ACC112 (cell line): ENCODE measurements around the gene GFY.

Experiments used
- H2AFZ ChIP-seq: fragments of 200-600 bp; sonication (generic); one replicate; pipeline ENCODE4 v1.6.0; 2017; ENCODE audit warnings: antibody characterized with exemption, low read length; ENCODE audit not compliant: unreplicated experiment
- H3K27ac ChIP-seq: fragments of 200-600 bp; sonication (generic); 2 replicates; pipeline ENCODE4 v1.5.1; 2014; ENCODE audit warnings: low read depth, mild to moderate bottlenecking, antibody characterized with exemption, low read length, moderate library complexity
- H3K27me3 ChIP-seq: fragments of 200-600 bp; sonication (generic); 2 replicates; pipeline ENCODE4 v1.6.1; 2014; ENCODE audit warnings: mild to moderate bottlenecking, antibody characterized with exemption, low read length, moderate library complexity, mixed read lengths; ENCODE audit not compliant: insufficient read depth
- H3K36me3 ChIP-seq: fragments of 200-600 bp; sonication (generic); 2 replicates; pipeline ENCODE4 v1.6.1; 2016; ENCODE audit warnings: mild to moderate bottlenecking, antibody characterized with exemption, low read length, moderate library complexity, mixed read lengths; ENCODE audit not compliant: insufficient read depth
- H3K4me1 ChIP-seq: fragments of 200-600 bp; sonication (generic); one replicate; pipeline ENCODE4 v1.6.1; 2016; ENCODE audit warnings: low read length, mixed read lengths; ENCODE audit not compliant: insufficient read depth, unreplicated experiment, control insufficient read depth
- H3K4me3 ChIP-seq: fragments of 200-600 bp; sonication (generic); 2 replicates; pipeline ENCODE4 v1.5.1; 2014; ENCODE audit warnings: mild to moderate bottlenecking, low read depth, low read length
- H3K79me2 ChIP-seq: fragments of 200-600 bp; sonication (generic); one replicate; pipeline ENCODE4 v1.6.0; 2016; ENCODE audit warnings: low read length; ENCODE audit not compliant: control insufficient read depth, unreplicated experiment, insufficient read depth

GFY gene, protein sequence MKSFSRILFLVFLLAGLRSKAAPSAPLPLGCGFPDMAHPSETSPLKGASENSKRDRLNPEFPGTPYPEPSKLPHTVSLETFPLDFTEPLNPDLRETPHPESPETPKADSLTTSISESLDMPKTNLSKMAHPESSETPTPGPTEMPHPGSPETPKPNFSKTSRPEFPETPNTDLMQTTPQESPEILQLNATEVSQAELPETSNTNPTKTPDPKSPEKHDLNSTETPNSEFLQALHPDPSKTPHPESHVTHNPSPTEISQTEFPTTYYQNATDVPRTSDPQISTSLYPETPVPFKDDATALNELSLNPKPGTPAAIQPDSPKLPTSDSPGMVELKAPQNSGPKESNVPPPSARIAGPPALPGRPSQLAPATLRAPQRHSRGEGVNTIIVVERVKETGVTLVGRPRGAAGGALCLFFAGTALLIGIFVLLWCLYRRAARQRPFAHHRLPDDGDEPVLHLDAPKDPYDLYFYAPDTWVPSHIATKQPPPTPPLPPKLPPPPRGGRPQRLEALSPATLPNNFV

DNA sequence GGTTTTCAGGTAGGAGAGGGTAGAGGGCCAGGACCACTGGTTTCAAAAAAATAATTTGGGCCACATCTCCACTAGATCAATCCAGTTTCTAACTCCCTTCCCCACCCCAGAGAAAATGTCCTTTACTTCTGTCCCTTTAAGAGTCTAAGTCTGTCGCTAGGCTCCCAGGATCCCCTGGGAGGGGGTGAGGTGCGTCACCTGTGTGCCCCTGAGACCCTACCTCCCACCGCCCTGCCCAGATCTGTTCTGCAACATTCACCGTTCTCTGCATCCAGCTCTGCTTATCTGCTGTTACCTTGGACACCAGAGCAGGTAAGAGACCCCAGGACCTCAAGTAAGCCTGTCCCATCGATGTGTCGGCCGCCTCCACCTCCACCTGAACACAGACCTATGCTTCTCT lies at the start of gene GFY:
Gene GFY (plus strand): TSS at position 211 of the 400 bp plus-strand sequence. CDS start 1,043 bp downstream, outside the sequence.
- H2AFZ ChIP-seq = no peak within 1 kb of the TSS
- H3K4me3 ChIP-seq = no peak within 1 kb of the TSS
- H3K79me2 ChIP-seq = no peaks in the 10 kb centered on the region
- no peak within 1 kb of the TSS for H3K27ac ChIP-seq
- H3K36me3 ChIP-seq = no peaks in the 10 kb centered on the region
- H3K4me1 ChIP-seq = peaks cover 13% of the 10 kb centered on the region
- peaks cover 75% of the 10 kb centered on the region for H3K27me3 ChIP-seq

DNA sequence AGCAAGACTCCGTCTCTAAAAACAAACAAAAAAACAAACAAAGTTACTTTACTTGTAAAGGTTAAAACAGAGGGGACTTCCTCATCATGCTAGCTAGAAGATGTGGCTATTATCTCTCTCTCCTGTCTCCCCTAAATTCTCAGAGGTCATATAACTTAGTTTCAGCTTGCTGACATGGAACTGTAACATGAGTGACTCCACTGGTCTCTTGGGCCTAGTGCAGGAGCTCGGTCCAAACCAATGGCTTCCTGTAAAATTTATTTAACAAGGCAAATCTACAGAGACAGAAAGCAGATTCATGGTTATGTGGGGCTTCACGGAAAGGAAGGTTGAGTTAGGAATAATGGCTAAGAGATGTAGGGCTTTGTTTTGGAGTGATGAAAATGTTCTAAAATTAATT lies 46.7 kb upstream of the GFY start:
- no peaks in the 10 kb centered on the region for H3K4me1 ChIP-seq
- H3K27me3 ChIP-seq = no peaks in the 10 kb centered on the region
- H3K27ac ChIP-seq = no peak overlapping the region
- H3K79me2 ChIP-seq = no peaks in the 10 kb centered on the region
- no peaks in the 10 kb centered on the region for H3K36me3 ChIP-seq
- H2AFZ ChIP-seq = no peak overlapping the region
- no peak overlapping the region for H3K4me3 ChIP-seq

DNA sequence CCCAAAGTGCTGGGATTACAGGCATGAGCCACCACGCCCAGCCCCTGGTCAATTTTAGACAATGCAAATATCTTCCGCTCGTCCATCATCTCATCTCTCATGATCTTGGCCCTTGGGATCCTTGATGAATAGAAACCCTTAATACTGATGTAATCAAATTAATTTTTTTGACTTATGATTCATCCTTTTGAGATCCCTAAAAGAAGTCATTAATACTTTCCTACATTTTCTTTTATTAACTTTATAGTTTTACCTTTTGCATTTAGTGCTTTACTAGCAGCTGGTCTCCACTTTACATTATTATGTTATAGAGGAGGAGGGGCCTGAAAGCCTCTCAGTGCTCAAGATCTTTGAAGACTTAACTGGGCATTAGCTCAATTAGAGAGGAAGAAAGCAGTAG lies 44.8 kb upstream of the GFY start:
- H3K79me2 ChIP-seq = no peaks in the 10 kb centered on the region
- H3K36me3 ChIP-seq = no peaks in the 10 kb centered on the region
- no peaks in the 10 kb centered on the region for H3K4me1 ChIP-seq
- H3K27ac ChIP-seq = no peak overlapping the region
- H2AFZ ChIP-seq = no peak overlapping the region
- no peaks in the 10 kb centered on the region for H3K27me3 ChIP-seq
- H3K4me3 ChIP-seq = no peak overlapping the region

DNA sequence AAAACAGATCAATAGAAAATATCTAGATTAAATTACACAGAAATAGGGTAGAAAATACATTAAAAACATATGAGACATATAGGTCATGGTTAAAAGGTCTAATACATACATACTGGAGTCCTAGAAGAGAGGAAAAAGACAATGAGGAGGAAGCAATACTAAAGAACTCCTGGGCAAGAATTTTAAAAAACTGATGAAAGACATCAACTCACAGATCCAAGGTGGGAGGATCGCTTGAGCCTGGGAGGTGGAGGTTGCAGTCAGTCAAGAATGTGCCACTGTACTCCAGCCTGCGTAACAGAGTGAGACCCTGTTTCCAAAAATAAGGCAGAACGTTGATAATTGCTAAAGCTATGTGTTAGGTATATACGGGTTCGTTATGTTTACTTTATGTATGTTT lies 42.5 kb upstream of the GFY start:
- H3K4me1 ChIP-seq = no peaks in the 10 kb centered on the region
- H2AFZ ChIP-seq = no peak overlapping the region
- no peak overlapping the region for H3K27ac ChIP-seq
- no peak overlapping the region for H3K4me3 ChIP-seq
- no peaks in the 10 kb centered on the region for H3K27me3 ChIP-seq
- no peaks in the 10 kb centered on the region for H3K36me3 ChIP-seq
- H3K79me2 ChIP-seq = no peaks in the 10 kb centered on the region

DNA sequence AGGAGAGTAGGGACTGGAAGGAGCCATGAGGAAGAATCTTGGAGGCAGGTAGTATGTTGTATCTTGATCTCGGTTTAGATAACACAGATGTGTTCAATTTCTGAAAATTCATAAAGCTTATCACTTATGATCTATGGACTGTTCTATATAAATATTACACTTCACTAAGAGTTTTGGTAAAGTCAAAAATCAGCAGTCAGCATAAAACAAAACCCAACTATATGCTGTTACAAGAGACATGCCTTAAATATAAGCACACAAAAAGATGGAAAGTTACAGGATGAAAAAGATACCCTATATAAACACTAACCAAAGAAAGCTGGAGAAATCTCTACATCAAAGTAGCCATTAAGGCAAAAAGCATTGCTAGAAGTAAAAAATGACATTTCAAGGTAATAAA lies 41.6 kb upstream of the GFY start:
- H3K27me3 ChIP-seq = no peaks in the 10 kb centered on the region
- no peaks in the 10 kb centered on the region for H3K36me3 ChIP-seq
- no peak overlapping the region for H3K4me3 ChIP-seq
- no peaks in the 10 kb centered on the region for H3K4me1 ChIP-seq
- H3K79me2 ChIP-seq = no peaks in the 10 kb centered on the region
- H2AFZ ChIP-seq = no peak overlapping the region
- no peak overlapping the region for H3K27ac ChIP-seq

DNA sequence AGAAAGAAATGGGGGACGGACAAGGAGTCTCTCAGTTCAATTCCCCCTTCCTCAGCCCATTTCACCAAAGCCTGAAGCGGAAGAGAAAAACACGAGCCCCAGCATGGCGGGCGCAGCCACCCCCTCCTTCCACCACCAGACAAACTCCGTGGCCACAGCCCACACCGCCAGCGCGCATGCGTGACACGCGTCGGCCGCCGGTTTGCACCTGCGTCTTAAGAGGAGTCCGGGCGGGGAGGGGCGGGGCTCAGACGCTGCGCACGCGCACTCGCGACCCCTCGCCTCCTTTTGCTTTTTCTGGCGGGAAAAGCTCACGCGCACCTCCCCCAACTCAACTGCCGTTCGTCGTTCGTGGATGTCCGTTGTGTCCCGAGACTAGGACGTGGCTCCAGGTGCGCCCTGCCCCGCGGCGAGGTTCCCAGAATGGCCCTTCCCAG lies 37.2 kb upstream of the GFY start, which contains the start of gene KASH5:
Gene KASH5 (plus strand): TSS at position 314 of the 437 bp plus-strand sequence. CDS start 2,635 bp downstream, outside the sequence.
- H3K27ac ChIP-seq = no peak within 1 kb of the TSS
- H3K36me3 ChIP-seq = no peaks in the 10 kb centered on the region
- no peak within 1 kb of the TSS for H3K4me3 ChIP-seq
- no peaks in the 10 kb centered on the region for H3K27me3 ChIP-seq
- no peak within 1 kb of the TSS for H2AFZ ChIP-seq
- H3K79me2 ChIP-seq = no peaks in the 10 kb centered on the region
- no peaks in the 10 kb centered on the region for H3K4me1 ChIP-seq

DNA sequence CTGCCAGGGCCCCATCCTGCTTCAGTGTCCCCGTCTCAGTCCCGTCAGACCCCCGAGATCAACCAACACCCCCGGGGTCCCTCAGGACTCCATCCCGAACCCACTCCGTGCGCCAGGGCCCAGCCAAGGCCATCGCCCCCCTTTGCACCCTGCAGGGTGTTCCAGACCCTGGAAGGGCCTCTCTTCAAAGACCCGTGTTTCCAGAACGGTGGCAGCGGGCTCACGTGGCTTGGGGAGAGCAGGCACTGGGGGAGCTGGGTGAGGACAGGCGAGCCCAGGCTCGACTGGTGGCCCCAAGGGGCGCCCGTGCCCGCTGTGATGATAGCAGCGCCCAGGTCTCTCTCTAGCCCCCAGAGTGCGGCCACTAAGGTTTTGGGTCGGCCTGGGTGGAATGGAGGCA lies 35.8 kb upstream of the GFY start:
- Histone ChIP-seq H3K4me1 (no peaks in the 10 kb centered on the region), H3K27ac (no peak overlapping the region), H3K27me3 (no peaks in the 10 kb centered on the region), H2AFZ (no peak overlapping the region), H3K79me2 (no peaks in the 10 kb centered on the region), H3K36me3 (no peaks in the 10 kb centered on the region), H3K4me3 (no peak overlapping the region)

DNA sequence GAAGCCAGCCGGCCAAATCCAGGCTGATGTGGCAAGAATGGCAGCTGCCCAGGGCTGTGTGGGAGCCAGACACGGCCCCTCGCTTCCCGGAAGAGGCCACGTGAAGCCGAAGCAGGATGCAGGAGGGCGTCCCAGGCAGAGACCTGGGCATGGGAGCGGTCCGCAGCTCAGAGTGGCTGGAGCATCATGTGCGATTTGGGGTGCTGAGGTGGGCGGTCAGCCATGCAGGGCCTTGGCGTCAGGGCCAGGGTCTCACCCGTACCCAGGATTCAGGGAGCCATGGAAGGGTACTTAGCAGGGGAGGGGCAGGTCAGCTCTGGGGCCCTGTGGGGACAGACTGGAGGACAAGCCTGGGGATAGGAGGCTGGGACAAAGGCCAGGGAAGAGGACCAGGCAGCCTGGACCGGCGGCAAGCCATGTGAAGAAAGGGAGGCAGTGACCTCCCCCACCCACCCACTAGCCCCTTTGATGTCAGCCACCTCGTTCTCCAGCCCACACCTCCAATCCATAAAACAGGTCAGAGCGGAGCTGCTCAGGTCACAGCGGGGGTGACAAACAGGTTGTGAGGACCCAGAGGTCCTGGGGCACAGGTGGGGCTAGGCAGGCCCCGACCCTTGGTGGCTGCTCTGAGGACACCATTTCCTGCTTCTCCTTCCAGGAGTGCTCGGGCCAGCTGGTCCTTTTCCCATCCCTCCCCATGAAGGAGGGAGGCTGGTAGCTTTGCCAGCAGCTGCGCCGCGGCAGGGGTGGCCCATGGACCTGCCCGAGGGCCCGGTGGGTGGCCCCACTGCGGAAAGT lies 34.9 kb upstream of the GFY start:
- H2AFZ ChIP-seq = no peak overlapping the region
- no peaks in the 10 kb centered on the region for H3K36me3 ChIP-seq
- no peaks in the 10 kb centered on the region for H3K79me2 ChIP-seq
- H3K4me3 ChIP-seq = no peak overlapping the region
- no peak overlapping the region for H3K27ac ChIP-seq
- no peaks in the 10 kb centered on the region for H3K4me1 ChIP-seq
- no peaks in the 10 kb centered on the region for H3K27me3 ChIP-seq

DNA sequence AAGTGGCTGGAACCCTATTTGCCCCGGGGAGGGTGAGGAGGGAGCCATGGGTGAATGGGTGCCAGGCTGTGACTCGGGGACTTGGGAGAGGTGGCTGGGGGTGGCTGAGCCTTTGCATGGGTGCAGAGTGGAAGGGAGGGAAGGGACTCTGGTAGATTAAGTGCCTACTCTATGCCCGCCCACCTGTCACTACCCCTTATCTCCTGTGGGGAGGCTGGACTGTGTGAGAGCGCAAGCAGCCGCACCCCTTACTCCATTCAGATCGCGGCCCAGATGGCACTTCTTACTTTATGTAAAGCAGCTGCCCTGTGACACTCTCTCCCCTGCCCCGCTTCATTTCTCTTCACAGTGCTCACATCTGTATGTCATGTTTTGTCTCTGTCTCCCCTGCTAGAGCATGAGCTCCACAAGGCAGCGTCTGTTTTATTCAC lies 34.2 kb upstream of the GFY start:
- no peaks in the 10 kb centered on the region for H3K79me2 ChIP-seq
- no peak overlapping the region for H3K4me3 ChIP-seq
- H3K27me3 ChIP-seq = no peaks in the 10 kb centered on the region
- H2AFZ ChIP-seq = no peak overlapping the region
- H3K36me3 ChIP-seq = no peaks in the 10 kb centered on the region
- H3K27ac ChIP-seq = no peak overlapping the region
- no peaks in the 10 kb centered on the region for H3K4me1 ChIP-seq

DNA sequence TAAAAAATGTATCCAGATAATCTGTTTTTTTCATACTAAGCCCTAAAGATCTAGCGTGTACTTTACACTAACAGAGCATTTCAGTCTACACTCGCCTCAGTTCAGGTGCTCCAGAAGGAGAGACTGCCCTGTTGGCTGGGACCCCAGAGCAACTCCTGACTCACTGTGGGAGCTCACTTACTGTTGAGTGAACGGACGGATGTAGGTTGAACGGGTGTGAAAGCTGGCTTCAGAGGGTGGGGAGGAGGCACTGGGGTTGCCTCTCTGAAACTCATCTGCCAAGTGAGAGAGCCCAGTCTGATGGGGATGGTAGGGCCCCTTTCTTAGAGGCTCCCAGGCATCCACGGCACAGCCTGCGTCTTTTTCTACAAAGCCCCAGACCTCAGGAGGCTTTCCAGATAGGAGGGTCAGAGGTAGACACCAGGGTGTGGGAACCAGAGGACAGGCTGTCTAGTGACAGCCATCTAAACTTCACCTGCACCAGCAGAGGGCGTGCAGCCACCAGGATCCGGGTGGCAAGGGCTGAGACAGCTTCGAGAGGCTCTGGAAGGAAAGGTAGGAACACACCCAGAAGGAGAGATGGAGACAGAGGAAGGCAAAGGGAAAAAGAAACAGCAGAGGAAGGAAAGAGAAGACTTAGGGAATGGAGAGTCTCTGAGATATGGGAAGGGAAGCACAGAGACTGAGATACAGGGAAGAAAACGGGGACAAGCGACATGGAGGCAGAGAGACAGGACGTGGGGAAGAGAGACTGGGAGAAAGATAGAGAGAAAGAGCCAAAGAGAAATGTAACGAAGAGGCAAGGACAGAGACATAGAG lies 33.4 kb upstream of the GFY start:
- H3K4me3 ChIP-seq = no peak overlapping the region
- H2AFZ ChIP-seq = no peak overlapping the region
- no peak overlapping the region for H3K27ac ChIP-seq
- no peaks in the 10 kb centered on the region for H3K4me1 ChIP-seq
- no peaks in the 10 kb centered on the region for H3K79me2 ChIP-seq
- H3K36me3 ChIP-seq = no peaks in the 10 kb centered on the region
- H3K27me3 ChIP-seq = no peaks in the 10 kb centered on the region
